ENCODE measurements around the gene SCD5. TPM values are rescaled to one million over a fixed set of nuclear protein-coding genes. Genes with fewer than 3 reads are reported as not detected.
"Not testable (repeated sequence)": the region's sequence is repeated elsewhere in the genome, so short reads cannot be mapped to it uniquely, and the experiment has no call there.

SCD5 gene
- total and polyA plus RNA-seq, 2 donors (not counting 1 experiment from before 2014, with no cell fraction given), result 0.03 TPM; not detected in 1

GRCh38 chr4:82839624-82840023 is 41.0 kb upstream of the SCD5 start:
- peaks cover 3 to 57% of the 10 kb centered on the region in 2 experiments for H3K36me3 ChIP-seq (replicated peaks in 1 of 2; ENCODE audit: control extremely low read depth in 1 of 2, control insufficient read depth in 1 of 2, extremely low read depth in 1 of 2, insufficient read depth in 2 of 2, low read length in 1 of 2)
- no peaks in the 10 kb centered on the region for H3K9me3 Mint-ChIP-seq (ENCODE audit: insufficient read depth)
- H3K4me1 ChIP-seq (ENCODE audit: control insufficient read depth in 2 of 2, insufficient read depth in 2 of 2, low read length in 2 of 2), result no peaks in the 10 kb centered on the region
- intact Hi-C loops (cut with micrococcal nuclease), result loop anchor here (5.0 kb wide), 1 partner anchor 377 kb away; no protein-coding TSS in a partner anchor
- ChIA-PET POLR2A (no interaction called here), CTCF (no interaction called here)
- no peak overlapping the region for H3K27ac ChIP-seq (ENCODE audit: low read length in 2 of 2)
- no peak overlapping the region for H3K4me3 Mint-ChIP-seq
- H3K79me2 ChIP-seq (ENCODE audit: control insufficient read depth, insufficient read depth, low read length), result no peaks in the 10 kb centered on the region
- ATAC-seq (ENCODE audit: low read depth) (no peak), DNase-seq (no peak)
- no peaks in the 10 kb centered on the region for H3K27me3 Mint-ChIP-seq
- no peak overlapping the region for H3K4me2 ChIP-seq (replicated peaks; ENCODE audit: low read depth, low read length, poor library complexity, severe bottlenecking)
- H2AFZ ChIP-seq (ENCODE audit: insufficient read depth, low read depth, low read length, poor library complexity, severe bottlenecking), result no peak overlapping the region
- WGBS (ENCODE audit: insufficient coverage), result no CpG with 5 or more reads among the region's 1 CpG
- H4K20me1 ChIP-seq (ENCODE audit: control insufficient read depth, insufficient read depth, low read length, poor library complexity, severe bottlenecking), result no peaks in the 10 kb centered on the region
- H3K9ac ChIP-seq (ENCODE audit: low read length), result no peak overlapping the region
- no peaks in the 10 kb centered on the region for H3K4me1 Mint-ChIP-seq
- H3K9me3 ChIP-seq (ENCODE audit: control extremely low read depth in 1 of 3, control insufficient read depth in 2 of 3, insufficient read depth in 1 of 3, low read length in 2 of 3), result no peaks in the 10 kb centered on the region
- no peak overlapping the region for H3K4me3 ChIP-seq (ENCODE audit: control extremely low read depth in 1 of 5, extremely low read depth in 1 of 5, insufficient read depth in 1 of 5, low read depth in 2 of 5, low read length in 4 of 5)
- H3K27me3 ChIP-seq (replicated peaks in 1 of 4; ENCODE audit: control extremely low read depth in 1 of 4, control insufficient read depth in 3 of 4, insufficient read depth in 4 of 4, low read length in 3 of 4), result no peaks in the 10 kb centered on the region
- no peak for TF ChIP-seq EZH2 (IDR thresholded peaks at IDR 0.05; ENCODE audit: borderline replicate concordance, insufficient read depth, low read depth, low read length, poor library complexity, severe bottlenecking)
- TF ChIP-seq, protein P1, sequence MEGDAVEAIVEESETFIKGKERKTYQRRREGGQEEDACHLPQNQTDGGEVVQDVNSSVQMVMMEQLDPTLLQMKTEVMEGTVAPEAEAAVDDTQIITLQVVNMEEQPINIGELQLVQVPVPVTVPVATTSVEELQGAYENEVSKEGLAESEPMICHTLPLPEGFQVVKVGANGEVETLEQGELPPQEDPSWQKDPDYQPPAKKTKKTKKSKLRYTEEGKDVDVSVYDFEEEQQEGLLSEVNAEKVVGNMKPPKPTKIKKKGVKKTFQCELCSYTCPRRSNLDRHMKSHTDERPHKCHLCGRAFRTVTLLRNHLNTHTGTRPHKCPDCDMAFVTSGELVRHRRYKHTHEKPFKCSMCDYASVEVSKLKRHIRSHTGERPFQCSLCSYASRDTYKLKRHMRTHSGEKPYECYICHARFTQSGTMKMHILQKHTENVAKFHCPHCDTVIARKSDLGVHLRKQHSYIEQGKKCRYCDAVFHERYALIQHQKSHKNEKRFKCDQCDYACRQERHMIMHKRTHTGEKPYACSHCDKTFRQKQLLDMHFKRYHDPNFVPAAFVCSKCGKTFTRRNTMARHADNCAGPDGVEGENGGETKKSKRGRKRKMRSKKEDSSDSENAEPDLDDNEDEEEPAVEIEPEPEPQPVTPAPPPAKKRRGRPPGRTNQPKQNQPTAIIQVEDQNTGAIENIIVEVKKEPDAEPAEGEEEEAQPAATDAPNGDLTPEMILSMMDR (IDR thresholded peaks at IDR 0.05), result no peak
- H3K27ac Mint-ChIP-seq, result no peak overlapping the region

- Histone ChIP-seq H3K27ac (ENCODE audit: low read length in 2 of 2) (no peak overlapping the region), H3K4me1 (ENCODE audit: control insufficient read depth in 2 of 2, insufficient read depth in 2 of 2, low read length in 2 of 2) (no peaks in the 10 kb centered on the region), H3K4me3 (ENCODE audit: control extremely low read depth in 1 of 5, extremely low read depth in 1 of 5, insufficient read depth in 1 of 5, low read depth in 2 of 5, low read length in 4 of 5) (no peak overlapping the region), H3K27me3 (replicated peaks in 1 of 4; ENCODE audit: control extremely low read depth in 1 of 4, control insufficient read depth in 3 of 4, insufficient read depth in 4 of 4, low read length in 3 of 4) (no peaks in the 10 kb centered on the region), H2AFZ (ENCODE audit: insufficient read depth, low read depth, low read length, poor library complexity, severe bottlenecking) (no peak overlapping the region), H3K36me3 (replicated peaks in 1 of 2; ENCODE audit: control extremely low read depth in 1 of 2, control insufficient read depth in 1 of 2, extremely low read depth in 1 of 2, insufficient read depth in 2 of 2, low read length in 1 of 2) (peaks cover 1 to 36% of the 10 kb centered on the region in 2 experiments), H3K9ac (ENCODE audit: low read length) (no peak overlapping the region), H3K79me2 (ENCODE audit: control insufficient read depth, insufficient read depth, low read length) (no peaks in the 10 kb centered on the region), H3K9me3 (ENCODE audit: control extremely low read depth in 1 of 3, control insufficient read depth in 2 of 3, insufficient read depth in 1 of 3, low read length in 2 of 3) (no peaks in the 10 kb centered on the region), H4K20me1 (ENCODE audit: control insufficient read depth, insufficient read depth, low read length, poor library complexity, severe bottlenecking) (no peaks in the 10 kb centered on the region), H3K4me2 (replicated peaks; ENCODE audit: low read depth, low read length, poor library complexity, severe bottlenecking) (no peak overlapping the region)
- no CpG with 5 or more reads among the region's 1 CpG for WGBS (ENCODE audit: insufficient coverage)
- ChIA-PET POLR2A (no interaction called here), CTCF (no interaction called here)
- DNase-seq (no peak), ATAC-seq (ENCODE audit: low read depth) (no peak)
- TF ChIP-seq, protein P1 (IDR thresholded peaks at IDR 0.05), result no peak
- TF ChIP-seq EZH2 (IDR thresholded peaks at IDR 0.05; ENCODE audit: borderline replicate concordance, insufficient read depth, low read depth, low read length, poor library complexity, severe bottlenecking), result no peak
- Mint-ChIP-seq H3K4me3 (no peak overlapping the region), H3K27me3 (no peaks in the 10 kb centered on the region), H3K27ac (no peak overlapping the region), H3K9me3 (ENCODE audit: insufficient read depth) (peaks cover 3% of the 10 kb centered on the region), H3K4me1 (no peaks in the 10 kb centered on the region)
- intact Hi-C loops (cut with micrococcal nuclease), result no loop called here
These were observed 35.2 kb upstream of the SCD5 start for GRCh38 chr4:82833696-82834313.

GRCh38 chr4:82833060-82833459 is 34.5 kb upstream of the SCD5 start:
- no CpG with 5 or more reads among the region's 4 CpGs for WGBS (ENCODE audit: insufficient coverage)
- intact Hi-C loops (cut with micrococcal nuclease); H3K27ac ChIP-seq (ENCODE audit: low read length in 2 of 2); H3K79me2 ChIP-seq (ENCODE audit: control insufficient read depth, insufficient read depth, low read length); H3K4me3 ChIP-seq (ENCODE audit: control extremely low read depth in 1 of 5, extremely low read depth in 1 of 5, insufficient read depth in 1 of 5, low read depth in 2 of 5, low read length in 4 of 5); H3K27me3 Mint-ChIP-seq; H3K4me1 ChIP-seq (ENCODE audit: control insufficient read depth in 2 of 2, insufficient read depth in 2 of 2, low read length in 2 of 2); H3K4me2 ChIP-seq (replicated peaks; ENCODE audit: low read depth, low read length, poor library complexity, severe bottlenecking); POLR2A ChIA-PET; H4K20me1 ChIP-seq (ENCODE audit: control insufficient read depth, insufficient read depth, low read length, poor library complexity, severe bottlenecking); H3K9me3 ChIP-seq (ENCODE audit: control extremely low read depth in 1 of 3, control insufficient read depth in 2 of 3, insufficient read depth in 1 of 3, low read length in 2 of 3); ATAC-seq (ENCODE audit: low read depth); DNase-seq; H3K9me3 Mint-ChIP-seq (ENCODE audit: insufficient read depth); CTCF ChIA-PET; H3K4me1 Mint-ChIP-seq; H3K27me3 ChIP-seq (replicated peaks in 1 of 4; ENCODE audit: control extremely low read depth in 1 of 4, control insufficient read depth in 3 of 4, insufficient read depth in 4 of 4, low read length in 3 of 4); H2AFZ ChIP-seq (ENCODE audit: insufficient read depth, low read depth, low read length, poor library complexity, severe bottlenecking); H3K9ac ChIP-seq (ENCODE audit: low read length); H3K4me3 Mint-ChIP-seq; H3K27ac Mint-ChIP-seq: not testable (repeated sequence)
- peaks cover 0 to 38% of the 10 kb centered on the region in 2 experiments for H3K36me3 ChIP-seq (replicated peaks in 1 of 2; ENCODE audit: control extremely low read depth in 1 of 2, control insufficient read depth in 1 of 2, extremely low read depth in 1 of 2, insufficient read depth in 2 of 2, low read length in 1 of 2)

Measured in B cell (primary cell).